ENCODE measurements around the gene FFAR1. TPM values are rescaled to one million over a fixed set of nuclear protein-coding genes. Genes with fewer than 3 reads are reported as not detected.

FFAR1 gene
- total RNA-seq, 1 donor from 2014 or later, result 0.12 TPM

DNA sequence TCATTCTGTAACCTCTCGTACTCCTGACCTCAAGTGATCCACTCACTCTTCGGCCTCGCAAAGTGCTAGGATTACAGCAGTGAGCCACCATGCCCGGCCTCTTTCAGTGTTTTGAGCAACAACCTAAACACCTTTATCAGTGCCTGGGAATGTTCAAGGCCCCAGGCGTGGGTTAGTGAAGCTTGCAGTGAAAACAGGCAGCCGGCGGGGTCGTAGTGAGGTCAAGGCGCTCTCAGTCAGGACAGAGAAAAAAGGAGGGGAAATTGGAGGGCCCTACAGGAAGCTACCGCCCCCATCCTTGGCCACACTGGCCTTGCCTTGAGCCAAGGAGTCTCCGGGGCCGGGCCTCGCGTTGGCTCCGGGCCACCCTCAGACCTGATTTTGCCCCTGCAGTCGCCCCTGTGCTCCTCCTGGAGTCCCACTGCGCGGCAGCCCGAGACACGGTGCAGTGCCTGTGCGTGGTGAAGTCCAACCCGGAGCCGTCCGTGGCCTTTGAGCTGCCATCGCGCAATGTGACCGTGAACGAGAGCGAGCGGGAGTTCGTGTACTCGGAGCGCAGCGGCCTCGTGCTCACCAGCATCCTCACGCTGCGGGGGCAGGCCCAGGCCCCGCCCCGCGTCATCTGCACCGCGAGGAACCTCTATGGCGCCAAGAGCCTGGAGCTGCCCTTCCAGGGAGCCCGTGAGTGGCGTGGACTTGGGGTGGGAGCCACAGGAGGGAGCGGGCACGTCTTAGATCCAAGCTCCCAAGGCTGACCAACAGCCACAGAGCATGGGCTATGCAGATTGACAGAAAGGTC lies 38.0 kb upstream of the FFAR1 start:
- no peaks in the 10 kb centered on the region for H3K4me1 Mint-ChIP-seq
- intact Hi-C loops (cut with micrococcal nuclease), result no loop called here
- no peaks in the 10 kb centered on the region for H3K36me3 Mint-ChIP-seq (ENCODE audit: low read depth)
- H3K27ac Mint-ChIP-seq, result no peak overlapping the region
- H3K4me3 Mint-ChIP-seq, result no peak overlapping the region
- H3K27me3 Mint-ChIP-seq, result no peaks in the 10 kb centered on the region
- no peak for DNase-seq
- no peaks in the 10 kb centered on the region for H3K9me3 Mint-ChIP-seq

DNA sequence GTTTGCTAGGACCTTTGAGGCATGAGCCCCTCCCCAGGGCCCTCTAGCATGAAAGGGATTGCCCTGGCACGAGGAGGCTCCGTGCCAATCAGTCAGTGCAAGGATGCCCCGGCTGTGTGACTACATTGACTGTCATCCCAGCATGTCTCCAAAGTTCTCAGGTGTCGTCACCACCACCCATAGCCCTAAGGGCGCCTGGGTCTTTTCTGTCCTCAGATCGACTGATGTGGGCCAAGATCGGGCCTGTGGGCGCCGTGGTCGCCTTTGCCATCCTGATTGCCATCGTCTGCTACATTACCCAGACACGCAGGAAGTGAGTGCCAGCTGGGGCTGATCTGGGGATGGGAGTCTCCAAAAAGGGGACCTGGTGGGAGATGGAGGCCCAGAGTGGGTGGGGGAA lies 37.4 kb upstream of the FFAR1 start:
- H3K27me3 Mint-ChIP-seq, result no peaks in the 10 kb centered on the region
- no peak overlapping the region for H3K27ac Mint-ChIP-seq
- H3K4me1 Mint-ChIP-seq, result no peaks in the 10 kb centered on the region
- intact Hi-C loops (cut with micrococcal nuclease), result no loop called here
- no peaks in the 10 kb centered on the region for H3K36me3 Mint-ChIP-seq (ENCODE audit: low read depth)
- no peak for DNase-seq
- H3K4me3 Mint-ChIP-seq, result no peak overlapping the region
- H3K9me3 Mint-ChIP-seq, result no peaks in the 10 kb centered on the region

DNA sequence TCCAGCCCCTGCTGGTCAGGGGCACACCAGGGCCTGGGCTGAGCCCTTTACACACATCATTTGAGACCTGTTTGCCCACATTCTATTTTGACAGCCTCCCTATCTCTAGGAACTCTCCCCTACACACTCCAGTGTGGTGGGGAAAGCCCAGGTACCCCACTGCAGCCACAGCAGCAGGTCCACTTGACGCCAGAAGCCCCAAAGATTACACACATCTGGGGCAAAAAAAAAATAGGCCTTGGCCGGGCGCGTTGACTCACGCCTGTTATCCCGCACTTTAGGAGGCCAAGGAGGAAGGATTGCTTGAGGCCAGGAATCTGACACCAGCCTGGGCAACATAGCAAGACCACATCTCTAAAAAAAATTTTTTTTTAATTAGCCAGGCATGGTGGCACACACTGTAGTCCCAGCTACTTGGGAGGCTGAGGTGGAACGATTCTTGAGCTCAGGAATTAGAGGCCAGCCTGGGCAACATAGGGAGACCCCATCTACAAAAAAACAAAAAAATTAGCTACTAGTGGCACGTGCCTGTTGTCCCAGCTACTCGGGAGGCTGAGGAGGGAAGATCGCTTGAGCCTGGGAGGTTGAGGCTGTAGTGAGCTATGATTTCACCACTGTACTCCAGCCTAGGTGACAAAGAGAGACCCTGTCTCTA lies 36.8 kb upstream of the FFAR1 start:
- no peaks in the 10 kb centered on the region for H3K9me3 Mint-ChIP-seq
- no peaks in the 10 kb centered on the region for H3K27me3 Mint-ChIP-seq
- no peak for DNase-seq
- intact Hi-C loops (cut with micrococcal nuclease), result no loop called here
- H3K36me3 Mint-ChIP-seq (ENCODE audit: low read depth), result no peaks in the 10 kb centered on the region
- H3K27ac Mint-ChIP-seq, result no peak overlapping the region
- no peaks in the 10 kb centered on the region for H3K4me1 Mint-ChIP-seq
- H3K4me3 Mint-ChIP-seq, result no peak overlapping the region

DNA sequence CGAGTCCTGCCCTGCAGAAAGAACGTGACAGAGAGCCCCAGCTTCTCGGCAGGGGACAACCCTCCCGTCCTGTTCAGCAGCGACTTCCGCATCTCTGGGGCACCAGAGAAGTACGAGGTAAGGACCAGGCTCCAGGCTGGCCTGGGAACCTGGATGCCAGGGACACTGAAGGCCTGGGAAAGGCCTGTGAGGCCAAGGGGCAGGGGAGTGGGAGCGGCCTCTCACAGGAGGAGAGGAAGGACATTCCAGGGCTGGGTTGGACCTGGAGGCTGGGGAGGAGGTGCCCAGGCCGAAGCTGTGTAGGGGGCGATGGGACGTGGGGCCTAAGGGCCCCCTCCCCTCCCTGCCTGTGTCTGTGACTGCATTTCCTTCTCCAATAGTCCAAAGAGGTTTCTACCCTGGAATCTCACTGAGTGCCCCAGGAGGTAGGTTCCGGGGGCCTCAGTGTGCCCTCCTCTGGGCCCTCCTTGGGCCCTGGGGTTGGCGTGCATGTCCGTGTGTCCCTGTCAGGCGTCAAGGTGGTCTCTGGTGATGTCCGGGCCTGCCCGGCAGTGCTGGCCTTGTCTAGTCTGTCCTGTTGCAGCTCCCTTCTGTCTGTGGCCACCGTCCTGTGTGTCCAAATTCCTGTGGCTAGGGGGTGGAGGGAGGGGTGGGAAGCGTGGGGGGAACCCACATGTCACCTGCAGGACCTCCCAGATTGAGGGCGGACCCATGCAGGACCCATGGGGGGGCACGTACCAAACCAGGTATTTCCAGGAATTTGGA lies 35.6 kb upstream of the FFAR1 start:
- intact Hi-C loops (cut with micrococcal nuclease), result no loop called here
- no peak for DNase-seq
- H3K36me3 Mint-ChIP-seq (ENCODE audit: low read depth), result no peaks in the 10 kb centered on the region
- H3K4me3 Mint-ChIP-seq, result no peak overlapping the region
- H3K27me3 Mint-ChIP-seq, result no peaks in the 10 kb centered on the region
- no peaks in the 10 kb centered on the region for H3K9me3 Mint-ChIP-seq
- no peak overlapping the region for H3K27ac Mint-ChIP-seq
- H3K4me1 Mint-ChIP-seq, result no peaks in the 10 kb centered on the region

DNA sequence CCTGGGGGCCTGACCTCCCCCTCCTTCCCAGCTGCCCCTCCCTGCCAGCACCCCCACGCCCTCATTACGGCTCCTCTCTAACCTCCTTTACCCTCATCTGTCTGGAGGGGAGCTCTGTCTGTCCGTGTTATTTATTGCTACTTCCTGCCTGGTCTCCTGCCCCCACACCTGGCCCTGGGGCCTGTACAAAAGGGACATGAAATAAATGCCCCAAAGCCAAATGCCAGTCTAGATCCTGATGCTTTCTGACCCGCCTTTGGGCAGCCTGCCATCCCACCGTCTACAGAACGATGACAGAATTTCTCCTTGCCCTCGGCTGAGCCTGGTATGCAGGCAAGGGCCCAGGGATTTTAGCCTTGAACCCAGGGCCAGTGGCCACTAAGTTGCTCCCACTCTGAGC lies 34.1 kb upstream of the FFAR1 start:
- H3K27ac Mint-ChIP-seq, result no peak overlapping the region
- no peak for DNase-seq
- H3K4me1 Mint-ChIP-seq, result peaks cover 3% of the 10 kb centered on the region
- intact Hi-C loops (cut with micrococcal nuclease), result no loop called here
- H3K4me3 Mint-ChIP-seq, result no peak overlapping the region
- H3K9me3 Mint-ChIP-seq, result no peaks in the 10 kb centered on the region
- H3K27me3 Mint-ChIP-seq, result no peaks in the 10 kb centered on the region
- no peaks in the 10 kb centered on the region for H3K36me3 Mint-ChIP-seq (ENCODE audit: low read depth)

DNA sequence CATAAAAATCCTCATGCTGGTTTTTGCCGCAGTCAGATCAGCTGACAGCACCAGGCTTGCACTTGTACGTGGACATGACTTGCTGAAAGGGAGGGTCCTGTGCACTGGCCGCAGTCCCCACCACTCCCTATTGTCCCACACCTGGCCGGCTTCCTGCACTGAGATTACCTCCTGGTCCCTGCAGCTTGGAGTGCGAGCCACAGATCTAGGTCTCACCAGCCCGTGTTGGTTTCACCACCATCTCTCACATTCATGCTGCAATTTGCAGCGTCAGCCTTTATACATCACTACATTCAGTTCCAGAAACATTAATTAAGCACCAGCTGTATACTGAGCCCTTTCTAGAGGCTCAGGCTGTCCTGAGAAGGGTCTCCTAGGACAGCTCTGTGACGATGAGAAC lies 33.7 kb upstream of the FFAR1 start:
- no peaks in the 10 kb centered on the region for H3K9me3 Mint-ChIP-seq
- H3K27me3 Mint-ChIP-seq, result no peaks in the 10 kb centered on the region
- peaks cover 7% of the 10 kb centered on the region for H3K4me1 Mint-ChIP-seq
- DNase-seq, result no peak
- H3K36me3 Mint-ChIP-seq (ENCODE audit: low read depth), result no peaks in the 10 kb centered on the region
- intact Hi-C loops (cut with micrococcal nuclease), result no loop called here
- no peak overlapping the region for H3K4me3 Mint-ChIP-seq
- H3K27ac Mint-ChIP-seq, result no peak overlapping the region

DNA sequence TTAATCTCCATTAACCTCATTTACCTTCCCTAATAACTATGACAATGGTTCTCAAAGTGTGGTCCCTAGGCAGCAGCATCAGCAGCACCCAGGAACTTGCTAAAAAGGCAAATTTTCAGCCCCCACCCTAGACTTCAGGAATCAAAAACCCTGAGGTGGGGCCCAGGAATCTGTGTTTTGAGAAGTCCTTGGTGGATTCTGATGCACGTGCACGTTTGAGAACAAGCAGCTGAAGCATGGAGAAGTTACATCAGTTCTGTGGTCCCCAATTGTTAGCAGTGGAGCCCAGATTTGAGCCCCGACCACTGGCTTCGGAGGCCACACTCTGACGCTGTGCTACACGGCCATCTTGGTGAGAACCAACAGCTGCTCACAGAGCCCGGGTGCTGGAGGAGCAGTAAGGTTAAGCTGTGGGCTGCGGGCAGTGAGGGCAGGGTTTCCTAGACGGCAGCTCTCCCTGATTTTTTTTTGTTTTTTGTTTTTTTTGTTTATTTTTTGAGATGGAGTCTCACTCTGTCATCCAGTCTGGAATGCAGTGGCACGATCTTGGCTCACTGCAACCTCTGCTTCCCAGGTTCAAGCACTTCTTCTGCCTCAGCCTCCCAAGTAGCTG lies 32.7 kb upstream of the FFAR1 start:
- H3K27me3 Mint-ChIP-seq, result no peaks in the 10 kb centered on the region
- no peak for DNase-seq
- H3K4me3 Mint-ChIP-seq, result no peak overlapping the region
- peaks cover 7% of the 10 kb centered on the region for H3K4me1 Mint-ChIP-seq
- H3K36me3 Mint-ChIP-seq (ENCODE audit: low read depth), result no peaks in the 10 kb centered on the region
- no peaks in the 10 kb centered on the region for H3K9me3 Mint-ChIP-seq
- intact Hi-C loops (cut with micrococcal nuclease), result no loop called here
- no peak overlapping the region for H3K27ac Mint-ChIP-seq

DNA sequence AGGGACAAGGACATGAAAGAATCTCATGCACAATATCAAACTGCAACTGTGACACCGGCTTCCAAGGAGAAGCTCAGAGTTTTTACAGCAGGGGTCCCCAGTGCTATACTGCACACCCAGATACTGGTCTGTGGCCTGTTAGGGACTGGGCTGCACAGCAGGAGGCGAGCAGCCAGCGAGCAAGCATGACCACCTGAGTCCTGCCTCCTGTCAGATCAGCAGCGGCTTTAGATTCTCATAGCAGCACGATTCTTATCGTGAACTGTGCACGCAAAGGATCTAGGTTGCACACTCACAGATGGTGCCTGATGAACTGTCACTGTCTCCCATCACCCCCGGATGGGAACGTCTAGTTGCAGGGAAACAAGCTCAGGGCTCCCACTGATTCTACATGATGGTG lies 31.8 kb upstream of the FFAR1 start:
- no peak overlapping the region for H3K27ac Mint-ChIP-seq
- DNase-seq, result no peak
- H3K27me3 Mint-ChIP-seq, result no peaks in the 10 kb centered on the region
- intact Hi-C loops (cut with micrococcal nuclease), result no loop called here
- H3K4me3 Mint-ChIP-seq, result no peak overlapping the region
- no peaks in the 10 kb centered on the region for H3K36me3 Mint-ChIP-seq (ENCODE audit: low read depth)
- H3K4me1 Mint-ChIP-seq, result peaks cover 7% of the 10 kb centered on the region
- H3K9me3 Mint-ChIP-seq, result no peaks in the 10 kb centered on the region

DNA sequence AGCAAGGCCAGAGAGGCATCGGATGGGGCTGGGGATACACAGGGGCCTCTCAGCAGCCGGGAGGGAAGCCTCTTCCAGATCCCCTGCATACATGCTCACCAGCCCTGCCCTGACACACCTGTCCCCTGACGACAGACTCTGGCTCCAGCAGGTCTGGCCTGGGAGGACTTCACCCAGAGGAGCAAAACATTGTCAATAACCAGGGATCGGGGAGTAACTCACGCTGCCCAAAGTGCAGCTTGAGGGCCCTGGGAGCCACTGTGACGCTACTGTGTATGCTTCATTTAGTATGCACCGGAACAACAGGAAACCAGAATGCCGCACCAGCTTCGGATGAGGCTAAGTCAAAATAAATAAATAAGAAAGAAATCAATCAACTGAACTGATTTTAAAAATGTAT lies 31.1 kb upstream of the FFAR1 start:
- no peak for DNase-seq
- Mint-ChIP-seq H3K27ac (no peak overlapping the region), H3K36me3 (ENCODE audit: low read depth) (peaks cover under 1% of the 10 kb centered on the region), H3K4me1 (peaks cover 7% of the 10 kb centered on the region), H3K27me3 (no peaks in the 10 kb centered on the region), H3K9me3 (no peaks in the 10 kb centered on the region), H3K4me3 (no peak overlapping the region)
- intact Hi-C loops (cut with micrococcal nuclease), result no loop called here

DNA sequence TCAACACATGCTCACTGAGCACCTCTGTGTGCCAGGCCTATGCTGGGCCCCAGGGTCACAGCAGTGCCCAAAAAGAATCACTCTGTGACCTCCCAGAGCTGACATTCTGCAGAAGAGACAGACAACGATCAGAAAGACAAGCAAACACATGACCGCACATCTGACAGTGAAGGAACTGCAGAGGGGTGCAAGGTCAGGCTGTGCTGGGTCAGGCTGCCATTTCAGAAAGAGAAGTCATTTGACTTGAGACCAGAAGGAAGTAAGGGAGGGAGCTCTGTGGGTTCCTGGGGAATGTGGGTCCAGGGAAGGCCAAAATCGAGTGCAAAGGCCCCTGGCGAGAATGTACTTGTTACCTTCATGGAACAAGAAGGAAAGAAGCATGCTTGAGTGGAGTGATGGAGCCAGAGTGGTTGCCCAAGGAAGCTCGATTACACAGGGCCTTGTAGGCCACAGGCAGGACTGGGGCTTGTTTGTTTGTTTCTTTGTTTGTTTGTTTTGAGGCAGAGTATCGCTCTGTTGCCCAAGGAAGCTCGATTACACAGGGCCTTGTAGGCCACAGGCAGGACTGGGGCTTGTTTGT lies 30.1 kb upstream of the FFAR1 start:
- H3K36me3 Mint-ChIP-seq (ENCODE audit: low read depth), result peaks cover 2% of the 10 kb centered on the region
- no peak overlapping the region for H3K27ac Mint-ChIP-seq
- peaks cover 7% of the 10 kb centered on the region for H3K4me1 Mint-ChIP-seq

DNA sequence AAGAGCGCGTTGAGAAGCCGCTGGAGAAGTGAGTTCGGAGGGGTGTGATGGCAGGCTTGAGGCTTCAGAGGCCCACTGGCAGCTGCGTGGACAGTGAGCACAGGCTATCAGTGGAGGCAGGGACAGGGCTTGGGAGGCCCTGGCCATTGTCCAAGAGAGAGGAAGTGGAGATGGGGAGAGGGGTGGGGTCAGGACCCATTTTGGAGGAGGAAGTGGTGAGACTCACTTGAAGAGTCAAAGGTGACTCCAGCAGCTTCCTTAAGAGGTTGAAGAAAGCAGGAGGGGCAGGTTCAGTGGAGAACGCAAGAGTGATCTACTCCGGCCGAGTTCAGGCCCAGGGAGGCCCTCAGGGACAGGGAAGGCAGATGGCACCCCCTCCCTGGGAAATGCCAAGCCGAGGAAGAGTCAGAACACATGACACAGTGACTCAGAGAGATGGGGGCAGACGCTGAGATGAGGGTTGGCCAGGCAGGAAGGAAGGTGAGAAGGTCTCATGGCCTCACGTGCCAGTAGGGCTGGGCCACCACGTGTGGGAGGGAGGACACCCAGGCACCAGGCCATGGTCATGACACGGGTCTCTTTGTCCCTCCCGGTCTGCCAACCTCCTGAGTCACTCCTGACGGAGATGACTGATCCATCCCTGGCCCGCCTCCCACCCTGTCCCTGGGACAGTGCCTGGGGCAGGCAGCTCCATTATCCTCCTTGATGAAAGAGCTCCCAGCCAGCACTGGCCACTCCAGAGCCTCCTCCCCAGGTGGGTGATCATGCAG lies 28.8 kb upstream of the FFAR1 start:
- Mint-ChIP-seq H3K27ac (peak overlapping the region; percentile 58), H3K36me3 (ENCODE audit: low read depth) (peaks cover 2% of the 10 kb centered on the region), H3K4me1 (peaks cover 7% of the 10 kb centered on the region), H3K27me3 (peaks cover 2% of the 10 kb centered on the region), H3K9me3 (no peaks in the 10 kb centered on the region), H3K4me3 (peak overlapping the region; percentile 5)
- intact Hi-C loops (cut with micrococcal nuclease), result no loop called here
- no peak for DNase-seq

More for the DNA sequence above, 30.1 kb upstream of the FFAR1 start:
- no peak overlapping the region for H3K4me3 Mint-ChIP-seq
- no peaks in the 10 kb centered on the region for H3K9me3 Mint-ChIP-seq
- H3K27me3 Mint-ChIP-seq, result peaks cover 2% of the 10 kb centered on the region
- intact Hi-C loops (cut with micrococcal nuclease), result no loop called here
- DNase-seq, result no peak

DNA sequence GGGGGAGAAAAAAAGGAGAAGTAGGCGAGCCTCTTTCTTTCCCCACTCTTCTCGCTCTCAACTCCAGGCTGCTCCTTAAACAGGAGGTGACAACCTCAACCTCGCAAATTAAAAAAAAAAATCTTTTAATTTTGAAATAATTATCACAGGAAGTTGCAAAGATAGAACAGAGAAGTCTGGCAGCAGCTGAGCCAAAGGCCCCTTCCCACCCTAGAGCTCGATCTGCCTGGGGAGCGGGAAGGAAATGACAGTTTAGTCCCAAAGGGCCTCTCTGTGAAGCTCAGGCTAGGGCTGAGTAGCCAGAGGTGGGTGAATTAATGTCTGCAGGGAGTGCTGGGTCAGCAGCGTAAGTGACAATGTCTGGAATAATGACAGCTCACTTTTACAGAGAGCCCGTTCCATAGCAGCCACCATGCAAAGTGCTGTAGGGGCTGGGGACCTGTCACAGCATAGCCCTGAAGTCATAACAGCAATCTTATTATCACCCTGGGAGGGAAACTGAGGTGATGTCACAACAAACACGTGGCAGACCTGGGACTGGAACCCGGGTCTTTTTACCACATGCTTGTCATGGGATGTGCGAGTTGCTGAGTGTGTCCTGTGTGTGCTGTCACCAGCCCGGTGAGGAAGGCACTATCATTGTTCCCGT lies 27.5 kb upstream of the FFAR1 start:
- Mint-ChIP-seq H3K27me3 (peaks cover 5% of the 10 kb centered on the region), H3K4me1 (peaks cover 7% of the 10 kb centered on the region), H3K4me3 (no peak overlapping the region), H3K27ac (no peak overlapping the region), H3K9me3 (no peaks in the 10 kb centered on the region), H3K36me3 (ENCODE audit: low read depth) (peaks cover 2% of the 10 kb centered on the region)
- no peak for DNase-seq
- intact Hi-C loops (cut with micrococcal nuclease), result no loop called here

DNA sequence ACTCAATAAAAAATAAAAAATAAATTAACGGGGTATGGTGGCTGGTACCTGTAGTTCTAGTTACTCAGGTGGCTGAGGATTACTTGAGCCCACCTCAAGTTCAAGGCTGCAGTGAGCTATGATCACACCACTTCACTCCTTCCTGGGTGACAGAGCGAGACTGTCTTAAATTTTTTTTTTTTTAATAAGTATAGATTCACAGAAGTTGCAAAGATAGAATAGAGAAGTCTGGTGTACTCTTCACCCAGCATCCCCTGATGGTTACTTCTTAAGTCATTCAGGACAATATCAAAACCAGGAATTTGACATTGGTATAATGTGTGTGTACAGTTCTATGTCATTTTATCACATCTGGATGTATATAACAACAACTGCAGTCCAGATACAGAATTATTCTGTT lies 26.4 kb upstream of the FFAR1 start:
- peaks cover 7% of the 10 kb centered on the region for H3K4me1 Mint-ChIP-seq
- peaks cover 10% of the 10 kb centered on the region for H3K27me3 Mint-ChIP-seq
- peaks cover 2% of the 10 kb centered on the region for H3K36me3 Mint-ChIP-seq (ENCODE audit: low read depth)
- no peaks in the 10 kb centered on the region for H3K9me3 Mint-ChIP-seq
- intact Hi-C loops (cut with micrococcal nuclease), result no loop called here
- H3K4me3 Mint-ChIP-seq, result no peak overlapping the region
- DNase-seq, result no peak
- H3K27ac Mint-ChIP-seq, result no peak overlapping the region

Measured in activated CD4-positive, alpha-beta T cell treated with anti-CD3 and anti-CD28 coated beads, Interleukin-2, amount 10 ng/mL, durations not matched to agents 24 days and 14 days (primary cell).